Mesenchymal stem cell (in vitro differentiated cells and primary cell): ENCODE data around the gene SORBS2.
A peak's percentile ranks its signal among the peaks of the same experiment; 100 is the strongest.
"Not testable (repeated sequence)": the region's sequence is repeated elsewhere in the genome, so short reads cannot be mapped to it uniquely, and the experiment has no call there.

ENCODE experiments used
- DNase-seq: peaks from one replicate; pipeline ENCODE4 v3.0.0-alpha.2; 2013
- H2AFZ ChIP-seq: one replicate; pipeline ENCODE4 v1.6.1; 2013; ENCODE audit warnings: low read depth, mild to moderate bottlenecking, control low read depth, inconsistent platforms, low read length, moderate library complexity
- H2AK5ac ChIP-seq: 2 replicates; pipeline ENCODE4 v1.6.1; 2013; ENCODE audit warnings: low read length, moderate library complexity, mild to moderate bottlenecking, inconsistent platforms; ENCODE audit not compliant: severe bottlenecking
- H2BK120ac ChIP-seq: one replicate; pipeline ENCODE4 v1.6.1; 2013; ENCODE audit warnings: low read depth, mild to moderate bottlenecking, inconsistent platforms, low read length, moderate library complexity
- H2BK12ac ChIP-seq, 2 experiments: one replicate each; pipeline ENCODE4 v1.6.1; 2013; ENCODE audit warnings: inconsistent platforms in 2 of 2, low read length in 2 of 2, mild to moderate bottlenecking in 2 of 2, moderate library complexity in 2 of 2, control low read depth in 1 of 2
- H2BK15ac ChIP-seq: one replicate; pipeline ENCODE4 v1.6.1; 2013; ENCODE audit warnings: mild to moderate bottlenecking, low read depth, inconsistent platforms; ENCODE audit not compliant: poor library complexity, severe bottlenecking
- H2BK5ac ChIP-seq: 2 replicates; pipeline ENCODE4 v1.6.1; 2013; ENCODE audit warnings: low read depth, mild to moderate bottlenecking, low read length, control low read depth, inconsistent platforms; ENCODE audit not compliant: poor library complexity, severe bottlenecking
- H3K14ac ChIP-seq, 2 experiments: one replicate each; pipeline ENCODE4 v1.6.1; 2013; ENCODE audit warnings: inconsistent platforms in 2 of 2, low read length in 2 of 2, control low read depth in 1 of 2, mild to moderate bottlenecking in 1 of 2, moderate library complexity in 1 of 2
- H3K18ac ChIP-seq, 2 experiments: one replicate each; pipeline ENCODE4 v1.6.1; 2013; ENCODE audit warnings: inconsistent platforms in 2 of 2, low read length in 2 of 2, control low read depth in 1 of 2, low read depth in 1 of 2, mild to moderate bottlenecking in 1 of 2
- H3K23ac ChIP-seq, 2 experiments: one replicate each; pipeline ENCODE4 v1.6.1; 2013; ENCODE audit warnings: inconsistent platforms in 2 of 2, low read length in 2 of 2, mild to moderate bottlenecking in 2 of 2, moderate library complexity in 2 of 2, control low read depth in 1 of 2
- H3K27ac ChIP-seq: 2 replicates; pipeline ENCODE4 v1.5.1; 2013; ENCODE audit warnings: mild to moderate bottlenecking, moderate library complexity, low read length, control low read depth, inconsistent platforms; ENCODE audit not compliant: poor library complexity, severe bottlenecking
- H3K27me3 ChIP-seq, 2 experiments: 2 replicates each; pipeline versions ENCODE4 v1.6.1 to v1.7.0; 2013; ENCODE audit warnings: low read length in 2 of 2, mild to moderate bottlenecking in 2 of 2, moderate library complexity in 2 of 2, control low read depth in 1 of 2, inconsistent platforms in 1 of 2; ENCODE audit not compliant: control insufficient read depth in 1 of 2, insufficient read depth in 1 of 2
- H3K36me3 ChIP-seq, 2 experiments: 2 replicates each; pipeline versions ENCODE4 v1.6.1 to v1.7.0; 2013; ENCODE audit warnings: low read length in 2 of 2, control low read depth in 1 of 2, inconsistent platforms in 1 of 2, low read depth in 1 of 2, mild to moderate bottlenecking in 1 of 2; ENCODE audit not compliant: insufficient read depth in 2 of 2, control insufficient read depth in 1 of 2
- H3K4ac ChIP-seq, 2 experiments: one replicate each; pipeline ENCODE4 v1.6.1; 2013; ENCODE audit warnings: inconsistent platforms in 2 of 2, low read length in 2 of 2, mild to moderate bottlenecking in 2 of 2, moderate library complexity in 2 of 2, control low read depth in 1 of 2, low read depth in 1 of 2
- H3K4me1 ChIP-seq: 2 replicates; pipeline ENCODE4 v1.6.1; 2013; ENCODE audit warnings: low read depth, low read length, control low read depth; ENCODE audit not compliant: control insufficient read depth, insufficient read depth
- H3K4me2 ChIP-seq: 2 replicates; pipeline ENCODE4 v1.6.1; 2013; ENCODE audit warnings: low read length, mild to moderate bottlenecking, inconsistent platforms; ENCODE audit not compliant: poor library complexity, severe bottlenecking
- H3K4me3 ChIP-seq, 2 experiments: 2 replicates each; pipeline versions ENCODE4 v1.5.1 to v1.7.0; 2013; ENCODE audit warnings: low read length in 2 of 2, mild to moderate bottlenecking in 2 of 2, control low read depth in 1 of 2, low read depth in 1 of 2; ENCODE audit not compliant: insufficient read depth in 1 of 2
- H3K79me1 ChIP-seq: replicated peaks from 2 replicates; pipeline ENCODE4 v1.6.1; 2013; ENCODE audit warnings: mild to moderate bottlenecking, control low read depth, low read length, inconsistent platforms; ENCODE audit not compliant: poor library complexity, severe bottlenecking
- H3K9ac ChIP-seq: 2 replicates; pipeline ENCODE4 v1.7.0; 2013; ENCODE audit warnings: mild to moderate bottlenecking, low read length, moderate library complexity
- H3K9me3 ChIP-seq: 2 replicates; pipeline ENCODE4 v1.7.0; 2013; ENCODE audit warnings: mild to moderate bottlenecking, low read length; ENCODE audit not compliant: control insufficient read depth
- H4K8ac ChIP-seq: one replicate; pipeline ENCODE4 v1.6.1; 2013; ENCODE audit warnings: inconsistent platforms, mild to moderate bottlenecking, low read length, moderate library complexity
- H4K91ac ChIP-seq: one replicate; pipeline ENCODE4 v1.6.1; 2013; ENCODE audit warnings: mild to moderate bottlenecking, low read length, inconsistent platforms
- WGBS: methylation state at CpG from one replicate; pipeline ENCODE4 v1.1.7; 2013; ENCODE audit warnings: mixed read lengths; 5-methylcytosine and 5-hydroxymethylcytosine counted together

Gene SORBS2

DNA sequence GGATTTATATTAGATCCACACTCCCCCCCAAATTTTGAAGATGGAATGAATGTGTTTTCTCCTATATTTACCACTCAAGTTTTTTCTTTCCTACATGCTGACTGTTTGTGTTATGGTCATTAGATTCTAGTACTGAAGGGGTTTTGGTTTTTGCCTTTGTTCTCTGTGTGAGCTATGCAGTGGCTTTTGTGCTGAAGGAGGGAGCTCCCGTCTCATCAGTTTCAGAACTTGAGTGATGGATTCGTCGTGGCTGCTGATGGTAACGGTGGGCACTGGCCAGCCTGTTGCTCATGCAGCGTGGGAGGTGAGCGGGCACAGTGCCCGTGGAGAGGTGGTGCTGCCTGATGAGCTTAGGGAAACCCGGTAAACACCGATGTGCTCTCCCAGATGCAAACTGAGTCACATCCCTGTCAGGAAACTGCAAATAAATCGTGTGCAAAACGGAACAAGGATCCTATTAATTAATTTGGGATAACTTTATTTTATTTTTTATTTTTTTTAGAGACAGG, 101.5 kb downstream of the SORBS2 start:
- no peak overlapping the region for H2BK15ac ChIP-seq

DNA sequence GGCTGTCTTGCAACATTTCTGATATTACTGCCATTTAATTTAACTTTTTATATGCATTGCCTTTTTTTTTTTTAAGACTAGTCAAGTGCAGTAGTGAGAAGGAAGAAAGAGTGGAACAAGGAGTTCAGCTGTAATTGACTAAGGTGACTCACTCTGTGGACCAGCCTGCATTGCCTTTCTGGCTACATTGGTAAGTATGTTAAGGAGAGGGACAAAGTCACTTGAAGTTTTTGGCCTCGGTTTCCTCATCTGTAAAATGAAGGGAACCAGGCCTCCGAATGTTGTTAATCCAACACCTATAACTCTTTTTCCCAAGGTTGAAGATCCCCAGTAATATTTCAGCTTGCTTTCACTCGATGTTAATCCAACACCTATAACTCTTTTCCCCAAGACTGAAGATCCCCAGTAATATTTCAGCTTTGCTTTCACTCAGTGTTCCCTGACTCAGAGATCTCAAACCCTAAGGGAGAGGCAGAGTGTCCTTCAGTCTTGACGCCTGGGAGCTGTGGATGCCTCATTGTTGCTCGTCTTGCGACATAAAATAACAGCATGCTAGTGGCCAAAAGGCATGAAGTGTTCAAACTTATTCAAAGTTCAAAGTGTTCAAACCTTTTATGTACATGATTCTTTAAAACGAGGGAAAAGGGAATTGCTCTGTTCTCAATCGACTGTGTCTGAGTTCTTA, 102.0 kb downstream of the SORBS2 start:
- Histone ChIP-seq H3K36me3 (no peaks in the 10 kb centered on the region), H4K8ac (no peak overlapping the region), H4K91ac (no peak overlapping the region), H3K27me3 (no peaks in the 10 kb centered on the region), H2BK120ac (no peak overlapping the region), H3K4me3 (peak overlapping the region in 1 of 2 experiments; percentile 5), H3K14ac (no peak overlapping the region), H2AK5ac (no peak overlapping the region), H3K9ac (peak overlapping the region; percentile 34), H2BK5ac (no peak overlapping the region), H3K4me2 (no peak overlapping the region), H3K18ac (no peak overlapping the region), H3K4ac (no peak overlapping the region), H3K27ac (no peak overlapping the region), H2BK12ac (no peak overlapping the region), H3K4me1 (peaks cover 3% of the 10 kb centered on the region), H2BK15ac (no peak overlapping the region), H3K9me3 (no peaks in the 10 kb centered on the region), H3K79me1 (no peaks in the 10 kb centered on the region), H3K23ac (no peak overlapping the region), H2AFZ (no peak overlapping the region)
- no peak for DNase-seq
- 79% methylated on average over 6 of the region's 8 CpGs for WGBS

More for the DNA sequence above, 101.5 kb downstream of the SORBS2 start:
- Histone ChIP-seq H3K4me1 (peaks cover 3% of the 10 kb centered on the region), H2BK120ac (no peak overlapping the region), H3K9me3 (no peaks in the 10 kb centered on the region), H3K23ac (no peak overlapping the region), H2BK12ac (no peak overlapping the region), H4K8ac (no peak overlapping the region), H2AK5ac (no peak overlapping the region), H3K14ac (no peak overlapping the region), H3K4me3 (no peak overlapping the region), H2AFZ (no peak overlapping the region), H3K79me1 (no peaks in the 10 kb centered on the region), H2BK5ac (no peak overlapping the region), H3K27me3 (no peaks in the 10 kb centered on the region), H3K27ac (no peak overlapping the region), H3K18ac (no peak overlapping the region), H4K91ac (no peak overlapping the region), H3K4me2 (no peak overlapping the region), H3K4ac (no peak overlapping the region), H3K36me3 (no peaks in the 10 kb centered on the region), H3K9ac (peak overlapping the region; percentile 34)
- no peak for DNase-seq
- WGBS: 83% methylated on average over 7 of the region's 11 CpGs

GRCh38 chr4:185708348-185708747, 103.6 kb downstream of the SORBS2 start:
- no peak overlapping the region for H3K23ac ChIP-seq
- H4K91ac ChIP-seq: no peak overlapping the region
- no peak overlapping the region for H2AFZ ChIP-seq
- no peaks in the 10 kb centered on the region for H3K27me3 ChIP-seq
- H2BK120ac ChIP-seq: no peak overlapping the region
- H3K27ac ChIP-seq: no peak overlapping the region
- H2BK15ac ChIP-seq: no peak overlapping the region
- peak overlapping the region in 1 of 2 experiments; percentile 41 for H3K4me3 ChIP-seq
- no peak overlapping the region for H3K18ac ChIP-seq
- H2AK5ac ChIP-seq: no peak overlapping the region
- no peaks in the 10 kb centered on the region for H3K79me1 ChIP-seq
- H3K36me3 ChIP-seq: no peaks in the 10 kb centered on the region
- WGBS: no CpG with 5 or more reads among the region's 3 CpGs
- H2BK12ac ChIP-seq: no peak overlapping the region
- H2BK5ac ChIP-seq: no peak overlapping the region
- DNase-seq: no peak
- no peak overlapping the region for H4K8ac ChIP-seq
- no peak overlapping the region for H3K14ac ChIP-seq
- H3K9ac ChIP-seq: peak overlapping the region; percentile 77
- H3K4me1 ChIP-seq: peaks cover 3% of the 10 kb centered on the region
- H3K4me2 ChIP-seq: no peak overlapping the region
- no peak overlapping the region for H3K4ac ChIP-seq
- no peaks in the 10 kb centered on the region for H3K9me3 ChIP-seq

DNA sequence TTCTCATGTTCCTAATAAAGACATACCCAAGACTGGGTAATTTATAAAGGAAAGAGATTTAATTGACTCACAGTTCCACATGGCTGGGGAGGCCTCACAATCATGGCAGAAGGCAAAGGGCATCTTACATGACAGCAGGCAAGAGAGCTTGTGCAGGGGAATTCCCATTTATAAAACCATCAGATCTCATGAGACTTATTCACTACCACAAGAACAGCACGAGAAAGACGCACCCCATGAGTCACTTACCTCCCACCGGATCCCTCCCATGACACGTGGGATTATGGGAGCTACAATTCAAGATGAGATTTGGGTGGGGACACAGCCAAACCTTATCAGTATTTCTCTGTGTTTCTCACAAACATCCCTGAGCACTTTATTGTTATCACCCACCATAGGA, 104.4 kb downstream of the SORBS2 start:
- H3K4me3 ChIP-seq: peak overlapping the region in 1 of 2 experiments; percentile 41
- H3K36me3 ChIP-seq, H3K27me3 ChIP-seq, H3K14ac ChIP-seq, H3K9me3 ChIP-seq, H3K4ac ChIP-seq, H4K91ac ChIP-seq, H3K23ac ChIP-seq, H2BK5ac ChIP-seq, H3K4me2 ChIP-seq, H3K79me1 ChIP-seq, H2BK120ac ChIP-seq, H3K18ac ChIP-seq, H2BK12ac ChIP-seq, H2AK5ac ChIP-seq, H2AFZ ChIP-seq, H4K8ac ChIP-seq, DNase-seq, H2BK15ac ChIP-seq, H3K4me1 ChIP-seq: not testable (repeated sequence)
- 80% methylated on average over 4 of the region's 4 CpGs for WGBS
- peak overlapping the region; percentile 10 for H3K27ac ChIP-seq
- peak overlapping the region; percentile 77 for H3K9ac ChIP-seq
